ENCODE measurements around the gene PTHLH. TPM values are rescaled to one million over a fixed set of nuclear protein-coding genes. Genes with fewer than 3 reads are reported as not detected.
A peak's percentile ranks its signal among the peaks of the same experiment; 100 is the strongest.

PTHLH gene
- total RNA-seq, 1 experiment from 2014 or later = 0.35 TPM

GRCh38 chr12:27958675-27959074 is 13.9 kb downstream of the PTHLH start:
- no peaks in the 10 kb centered on the region for H3K9me3 ChIP-seq (ENCODE audit: control insufficient read depth, low read depth, low read length)
- H3K23me2 ChIP-seq (ENCODE audit: insufficient read length, low read depth, low read length, poor library complexity, severe bottlenecking) = no peaks in the 10 kb centered on the region
- no peak overlapping the region for H3K27ac ChIP-seq (ENCODE audit: insufficient read length, low read depth, low read length)

More at GRCh38 chr12:27958675-27959074, 13.9 kb downstream of the PTHLH start:
- no peak overlapping the region for H3K27ac Mint-ChIP-seq
- no peak for DNase-seq
- H3K14ac ChIP-seq (ENCODE audit: insufficient read depth, low read length) = no peak overlapping the region; the same call in 1 of the 2 replicates
- no peaks in the 10 kb centered on the region for H4K20me1 ChIP-seq (ENCODE audit: control insufficient read depth, insufficient read depth, insufficient read length)
- no peak overlapping the region for H2BK5ac ChIP-seq (ENCODE audit: insufficient read length, low read length)
- no peaks in the 10 kb centered on the region for H3K4me1 ChIP-seq (ENCODE audit: insufficient read depth, low read length)
- no peak overlapping the region for H2BK20ac ChIP-seq (ENCODE audit: low read depth, low read length, poor library complexity, severe bottlenecking)
- H3K23ac ChIP-seq (ENCODE audit: insufficient read length, low read depth, low read length) = no peak overlapping the region
- H3K4me3 Mint-ChIP-seq = no peak overlapping the region
- no peak overlapping the region for H2BK12ac ChIP-seq (ENCODE audit: insufficient read length, low read depth, low read length)
- TF ChIP-seq, protein P1, sequence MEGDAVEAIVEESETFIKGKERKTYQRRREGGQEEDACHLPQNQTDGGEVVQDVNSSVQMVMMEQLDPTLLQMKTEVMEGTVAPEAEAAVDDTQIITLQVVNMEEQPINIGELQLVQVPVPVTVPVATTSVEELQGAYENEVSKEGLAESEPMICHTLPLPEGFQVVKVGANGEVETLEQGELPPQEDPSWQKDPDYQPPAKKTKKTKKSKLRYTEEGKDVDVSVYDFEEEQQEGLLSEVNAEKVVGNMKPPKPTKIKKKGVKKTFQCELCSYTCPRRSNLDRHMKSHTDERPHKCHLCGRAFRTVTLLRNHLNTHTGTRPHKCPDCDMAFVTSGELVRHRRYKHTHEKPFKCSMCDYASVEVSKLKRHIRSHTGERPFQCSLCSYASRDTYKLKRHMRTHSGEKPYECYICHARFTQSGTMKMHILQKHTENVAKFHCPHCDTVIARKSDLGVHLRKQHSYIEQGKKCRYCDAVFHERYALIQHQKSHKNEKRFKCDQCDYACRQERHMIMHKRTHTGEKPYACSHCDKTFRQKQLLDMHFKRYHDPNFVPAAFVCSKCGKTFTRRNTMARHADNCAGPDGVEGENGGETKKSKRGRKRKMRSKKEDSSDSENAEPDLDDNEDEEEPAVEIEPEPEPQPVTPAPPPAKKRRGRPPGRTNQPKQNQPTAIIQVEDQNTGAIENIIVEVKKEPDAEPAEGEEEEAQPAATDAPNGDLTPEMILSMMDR (conservative IDR thresholded peaks at IDR 0.05) = no peak
- H3T11ph ChIP-seq (ENCODE audit: low read length) = peak overlapping the region; percentile 53
- H3K56ac ChIP-seq (ENCODE audit: insufficient read length, low read depth, low read length) = no peak overlapping the region
- no peak overlapping the region for H4K91ac ChIP-seq (ENCODE audit: insufficient read length, low read depth, low read length)
- H3K27me3 ChIP-seq (ENCODE audit: insufficient read depth, low read length) = no peaks in the 10 kb centered on the region
- H3K9me3 Mint-ChIP-seq = no peaks in the 10 kb centered on the region
- no peaks in the 10 kb centered on the region for H3K79me2 ChIP-seq (ENCODE audit: insufficient read depth, low read length)
- no peak overlapping the region for H2BK15ac ChIP-seq (ENCODE audit: low read depth, low read length)
- H2AFZ ChIP-seq (ENCODE audit: low read length) = no peak overlapping the region
- no peak overlapping the region for H4K8ac ChIP-seq (replicated peaks; ENCODE audit: insufficient read length, low read depth, low read length)
- no peak overlapping the region for H2AK5ac ChIP-seq (ENCODE audit: insufficient read length, low read length)
- no peaks in the 10 kb centered on the region for H3K36me3 Mint-ChIP-seq (ENCODE audit: insufficient read depth in 1 of 3, low read depth in 3 of 3)
- H2BK120ac ChIP-seq (ENCODE audit: low read depth, low read length, poor library complexity, severe bottlenecking) = no peak overlapping the region
- no peaks in the 10 kb centered on the region for H3K4me1 Mint-ChIP-seq
- H3K27me3 Mint-ChIP-seq (ENCODE audit: low read depth) = peaks cover 6% of the 10 kb centered on the region
- no peaks in the 10 kb centered on the region for H3K79me1 ChIP-seq (ENCODE audit: insufficient read depth, low read depth, low read length, poor library complexity, severe bottlenecking)
- H3K18ac ChIP-seq (ENCODE audit: insufficient read length, low read depth, low read length) = no peak overlapping the region
- no peak overlapping the region for H4K5ac ChIP-seq (ENCODE audit: insufficient read length, low read depth, low read length)
- no peak overlapping the region for H3K4ac ChIP-seq (ENCODE audit: low read depth, low read length)
- H3K9ac ChIP-seq (ENCODE audit: extremely low read depth, insufficient read length, low read length) = no peak overlapping the region
- no CpG with 5 or more reads among the region's 3 CpGs for WGBS (ENCODE audit: extremely low coverage, insufficient read length, low lambda C conversion rate)
- no peak overlapping the region for H3K4me2 ChIP-seq (ENCODE audit: insufficient read depth, insufficient read length, low read length)

Data from H9 (cell line).